Caco-2 (cell line): ENCODE measurements around the gene NHLH1. TPM values are rescaled to one million over a fixed set of nuclear protein-coding genes. Genes with fewer than 3 reads are reported as not detected.

Experiments used
- BruUV-seq: library from RNA; stranded (reverse); fragments of 400-500 nt; replicated peaks from 2 replicates; lab custom pipeline; 2021; lab: Mats Ljungman, UMichigan
- CTCF ChIA-PET: fragments of 300-600 bp; sonication (Branson Sonifier 250); formaldehyde crosslinking; loops from one replicate; lab custom pipeline; 2022; ENCODE audit warnings: antibody characterized with exemption; lab: Charles Lee
- POLR2A ChIA-PET: fragments of 300-600 bp; sonication (Branson Sonifier 250); formaldehyde crosslinking; loops from one replicate; lab custom pipeline; 2022; ENCODE audit warnings: antibody characterized with exemption; lab: Charles Lee
- DNase-seq, 2 experiments: peaks; one replicate each; pipeline versions ENCODE4 v3.0.0 to v3.0.0-alpha.2; 2020 to 2022
- H3K27me3 ChIP-seq: replicated peaks from 2 replicates; pipeline ENCODE4 v1.6.0; 2011; ENCODE audit warnings: low read length; ENCODE audit not compliant: control insufficient read depth, insufficient read depth
- H3K36me3 ChIP-seq: 2 replicates; pipeline ENCODE4 v1.5.1; 2011; ENCODE audit warnings: low read length; ENCODE audit not compliant: control insufficient read depth, insufficient read depth
- H3K4me1 ChIP-seq: fragments of 250-450 bp; sonication (Bioruptor Pico); 2 replicates; pipeline ENCODE4 v1.5.1; 2020; ENCODE audit warnings: mild to moderate bottlenecking
- H3K4me3 ChIP-seq: 2 replicates; pipeline ENCODE4 v1.5.1; 2011; ENCODE audit warnings: low read depth, mild to moderate bottlenecking, control low read depth, low read length
- H3K9me3 ChIP-seq: fragments of 250-450 bp; sonication (Bioruptor Pico); 2 replicates; pipeline ENCODE4 v1.5.1; 2020; ENCODE audit warnings: mild to moderate bottlenecking, moderate library complexity
- H3K27ac Mint-ChIP-seq: one replicate; pipeline ENCODE4 v1.8.0; 2022; ENCODE audit warnings: mixed read lengths; ENCODE audit not compliant: unreplicated experiment
- H3K27me3 Mint-ChIP-seq: one replicate; pipeline ENCODE4 v1.8.0; 2022; ENCODE audit warnings: mixed read lengths; ENCODE audit not compliant: insufficient read depth, unreplicated experiment
- H3K36me3 Mint-ChIP-seq: one replicate; pipeline ENCODE4 v1.8.0; 2022; ENCODE audit warnings: mild to moderate bottlenecking, mixed read lengths; ENCODE audit not compliant: insufficient read depth, unreplicated experiment
- H3K4me1 Mint-ChIP-seq: one replicate; pipeline ENCODE4 v1.8.0; 2022; ENCODE audit warnings: low read depth, mixed read lengths; ENCODE audit not compliant: unreplicated experiment
- H3K4me3 Mint-ChIP-seq: one replicate; pipeline ENCODE4 v1.8.0; 2022; ENCODE audit warnings: mild to moderate bottlenecking, moderate library complexity, mixed read lengths; ENCODE audit not compliant: unreplicated experiment
- H3K9me3 Mint-ChIP-seq: one replicate; pipeline ENCODE4 v1.8.0; 2022; ENCODE audit warnings: mixed read lengths; ENCODE audit not compliant: unreplicated experiment
- CTCF ChIP-seq, 2 experiments: fragments of 200-600 bp in 1 of 2; IDR thresholded peaks; 1 replicate in 1 of 2; 2 replicates in 1 of 2; pipeline versions ENCODE4 v1.5.1 to v1.8.0; 2011 to 2022; ENCODE audit warnings: antibody characterized with exemption in 1 of 2, control low read depth in 1 of 2, inconsistent platforms in 1 of 2, low read depth in 1 of 2, low read length in 1 of 2, mild to moderate bottlenecking in 1 of 2, moderate library complexity in 1 of 2; ENCODE audit not compliant: insufficient read depth in 1 of 2, severe bottlenecking in 1 of 2, unreplicated experiment in 1 of 2
- intact Hi-C: fragments of 100-400 bp; cut with micrococcal nuclease; formaldehyde crosslinking; loops from one replicate; pipeline ENCODE4 v1.10.0; 2022; ENCODE audit not compliant: unreplicated experiment
- total RNA-seq: library from RNA; stranded (reverse); gene quantifications from 2 replicates; pipeline ENCODE4 v1.2.3, GENCODE V29; 2022

Gene NHLH1
- total RNA-seq, 1 experiment from 2014 or later: 0.36 TPM

GRCh38 chr1:160367516-160367900 is 637 bp downstream of the NHLH1 start:
- Histone ChIP-seq H3K4me3 (no peak overlapping the region), H3K4me1 (no peaks in the 10 kb centered on the region), H3K9me3 (no peaks in the 10 kb centered on the region), H3K27me3 (no peaks in the 10 kb centered on the region), H3K36me3 (no peaks in the 10 kb centered on the region)
- CTCF ChIA-PET: no interaction called here
- Mint-ChIP-seq H3K27me3 (peaks cover 8% of the 10 kb centered on the region), H3K9me3 (no peaks in the 10 kb centered on the region), H3K36me3 (peaks cover 7% of the 10 kb centered on the region), H3K4me3 (no peak overlapping the region), H3K4me1 (peaks cover 3% of the 10 kb centered on the region), H3K27ac (no peak overlapping the region)
- BruUV-seq: no TSS peak
- POLR2A ChIA-PET: no interaction called here
- DNase-seq: no peak
- intact Hi-C loops: no loop called here
- TF ChIP-seq CTCF (IDR thresholded peaks at IDR 0.05; ENCODE audit: insufficient read depth in 1 of 2, low read depth in 1 of 2, low read length in 1 of 2, severe bottlenecking in 1 of 2, unreplicated experiment in 1 of 2): no peak

- Histone ChIP-seq H3K4me3 (no peak overlapping the region), H3K36me3 (no peaks in the 10 kb centered on the region), H3K9me3 (no peaks in the 10 kb centered on the region), H3K27me3 (no peaks in the 10 kb centered on the region), H3K4me1 (no peaks in the 10 kb centered on the region)
- Mint-ChIP-seq H3K4me3 (no peak overlapping the region), H3K27me3 (peaks cover 8% of the 10 kb centered on the region), H3K27ac (no peak overlapping the region), H3K36me3 (peaks cover 6% of the 10 kb centered on the region), H3K4me1 (no peaks in the 10 kb centered on the region), H3K9me3 (no peaks in the 10 kb centered on the region)
- TF ChIP-seq CTCF (IDR thresholded peaks at IDR 0.05; ENCODE audit: insufficient read depth in 1 of 2, low read depth in 1 of 2, low read length in 1 of 2, severe bottlenecking in 1 of 2, unreplicated experiment in 1 of 2): no peak
- BruUV-seq: no TSS peak
- no peak for DNase-seq
- intact Hi-C loops: no loop called here
- CTCF ChIA-PET: no interaction called here
- POLR2A ChIA-PET: no interaction called here
These were observed 1.4 kb downstream of the NHLH1 start for GRCh38 chr1:160367934-160368923.

- no peak overlapping the region for H3K4me3 Mint-ChIP-seq
- no peak overlapping the region for H3K27ac Mint-ChIP-seq
- peaks cover 8% of the 10 kb centered on the region for H3K27me3 Mint-ChIP-seq
- intact Hi-C loops: no loop called here
- no peak for TF ChIP-seq CTCF (IDR thresholded peaks at IDR 0.05; ENCODE audit: insufficient read depth in 1 of 2, low read depth in 1 of 2, low read length in 1 of 2, severe bottlenecking in 1 of 2, unreplicated experiment in 1 of 2)
- no TSS peak for BruUV-seq
- Histone ChIP-seq H3K4me3 (no peak overlapping the region), H3K9me3 (no peaks in the 10 kb centered on the region), H3K36me3 (no peaks in the 10 kb centered on the region), H3K4me1 (no peaks in the 10 kb centered on the region), H3K27me3 (no peaks in the 10 kb centered on the region)
- POLR2A ChIA-PET: no interaction called here
- H3K4me1 Mint-ChIP-seq: no peaks in the 10 kb centered on the region
- DNase-seq: no peak
- CTCF ChIA-PET: no interaction called here
- H3K36me3 Mint-ChIP-seq: peaks cover 4% of the 10 kb centered on the region
- no peaks in the 10 kb centered on the region for H3K9me3 Mint-ChIP-seq
These were observed 2.2 kb downstream of the NHLH1 start for GRCh38 chr1:160369087-160369486.
